PC-9 (cell line): ENCODE measurements around the gene COL5A2. TPM values are rescaled to one million over a fixed set of nuclear protein-coding genes. Genes with fewer than 3 reads are reported as not detected.
A peak's percentile ranks its signal among the peaks of the same experiment; 100 is the strongest.

Experiments used
- BruUV-seq: library from RNA; stranded (reverse); fragments of 400-500 nt; replicated peaks from 2 replicates; lab custom pipeline; 2021; lab: Mats Ljungman, UMichigan
- CTCF ChIA-PET: fragments of 300-600 bp; sonication (Branson Sonifier 250); formaldehyde crosslinking; loops from one replicate; lab custom pipeline; 2022; ENCODE audit warnings: antibody characterized with exemption; lab: Charles Lee
- POLR2A ChIA-PET: fragments of 300-600 bp; sonication (Branson Sonifier 250); formaldehyde crosslinking; loops from one replicate; lab custom pipeline; 2022; ENCODE audit warnings: antibody characterized with exemption; ENCODE audit not compliant: unreplicated experiment; lab: Charles Lee
- DNase-seq, 2 experiments: peaks; one replicate each; pipeline versions ENCODE4 v3.0.0 to v3.0.0-alpha.2; 2015 to 2022; ENCODE audit warnings: mixed read lengths in 1 of 2
- H2AFZ ChIP-seq: fragments of 200-600 bp; sonication (generic); 2 replicates; pipeline ENCODE4 v1.8.1; 2017; ENCODE audit warnings: antibody characterized with exemption
- H3F3A ChIP-seq: fragments of 200-600 bp; sonication (generic); 2 replicates; pipeline ENCODE4 v1.8.1; 2017; ENCODE audit warnings: antibody characterized with exemption, mild to moderate bottlenecking, low read depth; ENCODE audit not compliant: insufficient read depth
- H3K27ac ChIP-seq: fragments of 200-600 bp; sonication (generic); 2 replicates; pipeline ENCODE4 v1.6.1; 2016; ENCODE audit warnings: mixed run types
- H3K27me3 ChIP-seq: fragments of 200-600 bp; sonication (generic); 2 replicates; pipeline ENCODE4 v1.6.1; 2016; ENCODE audit warnings: low read depth, mixed run types; ENCODE audit not compliant: insufficient read depth
- H3K36me3 ChIP-seq: fragments of 200-600 bp; sonication (generic); 2 replicates; pipeline ENCODE4 v1.6.1; 2016; ENCODE audit warnings: low read depth, mixed run types
- H3K4me1 ChIP-seq: fragments of 200-600 bp; sonication (generic); replicated peaks from 2 replicates; pipeline ENCODE4 v1.6.1; 2016; ENCODE audit warnings: mixed run types; ENCODE audit not compliant: insufficient read depth
- H3K4me2 ChIP-seq: fragments of 200-600 bp; sonication (generic); 2 replicates; pipeline ENCODE4 v1.6.1; 2017; ENCODE audit warnings: mixed run types
- H3K4me3 ChIP-seq: fragments of 200-600 bp; sonication (generic); 2 replicates; pipeline ENCODE4 v1.6.1; 2016; ENCODE audit warnings: mixed run types
- H3K79me2 ChIP-seq: fragments of 200-600 bp; sonication (generic); 2 replicates; pipeline ENCODE4 v1.6.1; 2017; ENCODE audit warnings: low read depth, mixed run types
- H3K9me2 ChIP-seq: fragments of 200-600 bp; sonication (generic); 2 replicates; pipeline ENCODE4 v1.8.1; 2017; ENCODE audit warnings: mild to moderate bottlenecking; ENCODE audit not compliant: insufficient read depth
- H3K9me3 ChIP-seq: fragments of 200-600 bp; sonication (generic); 2 replicates; pipeline ENCODE4 v1.8.1; 2016; ENCODE audit warnings: low read depth; ENCODE audit not compliant: insufficient read depth
- H4K20me1 ChIP-seq: fragments of 200-600 bp; sonication (generic); 2 replicates; pipeline ENCODE4 v1.8.1; 2017; ENCODE audit not compliant: insufficient read depth
- CTCF ChIP-seq: fragments of 200-600 bp; sonication (generic); conservative IDR thresholded peaks from 2 replicates; pipeline ENCODE4 v1.6.1; 2017; ENCODE audit warnings: mixed run types, antibody characterized with exemption, mild to moderate bottlenecking, moderate library complexity
- EZH2 ChIP-seq: fragments of 200-600 bp; sonication (generic); IDR thresholded peaks from 2 replicates; pipeline ENCODE4 v1.8.0; 2017; ENCODE audit warnings: antibody characterized with exemption, low read depth
- intact Hi-C: fragments of 100-400 bp; cut with micrococcal nuclease; formaldehyde crosslinking; loops from one replicate; pipeline ENCODE4 v1.10.0; 2022; ENCODE audit not compliant: unreplicated experiment
- total RNA-seq: library from RNA; stranded (reverse); gene quantifications from 2 replicates; pipeline ENCODE4 v1.2.3, GENCODE V29; 2021

Gene COL5A2
- total RNA-seq, 1 experiment from 2014 or later, result 0.55 TPM

GRCh38 chr2:189188115-189188805, 8.7 kb upstream of the COL5A2 start:
- Histone ChIP-seq H3K4me3 (no peak overlapping the region), H3K27me3 (no peaks in the 10 kb centered on the region), H4K20me1 (no peaks in the 10 kb centered on the region), H3K79me2 (no peaks in the 10 kb centered on the region), H3K4me2 (no peak overlapping the region), H3K36me3 (no peaks in the 10 kb centered on the region), H3K9me3 (no peaks in the 10 kb centered on the region), H3K9me2 (no peaks in the 10 kb centered on the region), H3K4me1 (no peaks in the 10 kb centered on the region), H3F3A (no peaks in the 10 kb centered on the region), H2AFZ (no peak overlapping the region), H3K27ac (no peak overlapping the region)
- POLR2A ChIA-PET, result no interaction called here
- intact Hi-C loops, result no loop called here
- peak in 1 of 2 experiments; percentile 39 for DNase-seq
- CTCF ChIA-PET, result no interaction called here
- no TSS peak for BruUV-seq
- TF ChIP-seq CTCF, result no peak
- TF ChIP-seq EZH2, result no peak

- DNase-seq, result no peak
- H3K79me2 ChIP-seq, result no peaks in the 10 kb centered on the region
- H3F3A ChIP-seq, result no peaks in the 10 kb centered on the region
- no peaks in the 10 kb centered on the region for H3K9me3 ChIP-seq
- H3K4me2 ChIP-seq, result no peak overlapping the region
- no peaks in the 10 kb centered on the region for H3K4me1 ChIP-seq
- H4K20me1 ChIP-seq, result no peaks in the 10 kb centered on the region
- intact Hi-C loops, result no loop called here
- no peaks in the 10 kb centered on the region for H3K27me3 ChIP-seq
- ChIA-PET POLR2A (no interaction called here), CTCF (no interaction called here)
- no peak overlapping the region for H3K4me3 ChIP-seq
- TF ChIP-seq EZH2, result no peak
- TF ChIP-seq CTCF, result no peak
- no TSS peak for BruUV-seq
- no peaks in the 10 kb centered on the region for H3K9me2 ChIP-seq
- H2AFZ ChIP-seq, result no peak overlapping the region
- H3K36me3 ChIP-seq, result no peaks in the 10 kb centered on the region
- H3K27ac ChIP-seq, result no peak overlapping the region
These were observed 3.6 kb upstream of the COL5A2 start for GRCh38 chr2:189183170-189183569.

GRCh38 chr2:189181706-189182105, 2.1 kb upstream of the COL5A2 start:
- Histone ChIP-seq H3F3A (no peaks in the 10 kb centered on the region), H3K9me2 (no peaks in the 10 kb centered on the region), H3K36me3 (no peaks in the 10 kb centered on the region), H2AFZ (no peak overlapping the region), H4K20me1 (no peaks in the 10 kb centered on the region), H3K27ac (no peak overlapping the region), H3K79me2 (no peaks in the 10 kb centered on the region), H3K27me3 (no peaks in the 10 kb centered on the region), H3K4me1 (no peaks in the 10 kb centered on the region), H3K4me3 (no peak overlapping the region), H3K4me2 (no peak overlapping the region), H3K9me3 (no peaks in the 10 kb centered on the region)
- ChIA-PET CTCF (no interaction called here), POLR2A (no interaction called here)
- DNase-seq, result no peak
- BruUV-seq, result no TSS peak
- no peak for TF ChIP-seq CTCF
- no peak for TF ChIP-seq EZH2
- intact Hi-C loops, result no loop called here
